Activated naive CD4-positive, alpha-beta T cell treated with anti-CD3 and anti-CD28 coated beads, Interleukin-2, amount 50 U/mL, for 24 hours (primary cell): ENCODE measurements around the gene OAF.

ENCODE experiments used
- H3K27ac Mint-ChIP-seq: one replicate; pipeline ENCODE4 v1.8.0; 2021; ENCODE audit warnings: mild to moderate bottlenecking, mixed read lengths
- H3K27me3 Mint-ChIP-seq: one replicate; pipeline ENCODE4 v1.8.0; 2021; ENCODE audit warnings: mixed read lengths
- H3K36me3 Mint-ChIP-seq: one replicate; pipeline ENCODE4 v1.8.0; 2021; ENCODE audit warnings: mixed read lengths
- H3K4me1 Mint-ChIP-seq: one replicate; pipeline ENCODE4 v1.8.0; 2021; ENCODE audit warnings: mixed read lengths
- H3K4me3 Mint-ChIP-seq: one replicate; pipeline ENCODE4 v1.8.0; 2021; ENCODE audit warnings: mild to moderate bottlenecking, mixed read lengths
- H3K9me3 Mint-ChIP-seq: one replicate; pipeline ENCODE4 v1.8.0; 2021; ENCODE audit warnings: mixed read lengths

OAF gene

GRCh38 chr11:120180551-120181232, 30.1 kb upstream of the OAF start:
- H3K36me3 Mint-ChIP-seq, result no peaks in the 10 kb centered on the region
- H3K9me3 Mint-ChIP-seq, result no peaks in the 10 kb centered on the region
- peaks cover 2% of the 10 kb centered on the region for H3K27me3 Mint-ChIP-seq
- H3K4me3 Mint-ChIP-seq, result no peak overlapping the region
- no peaks in the 10 kb centered on the region for H3K4me1 Mint-ChIP-seq
- no peak overlapping the region for H3K27ac Mint-ChIP-seq

GRCh38 chr11:120181376-120181975, 29.4 kb upstream of the OAF start:
- peaks cover under 1% of the 10 kb centered on the region for H3K4me1 Mint-ChIP-seq
- no peaks in the 10 kb centered on the region for H3K36me3 Mint-ChIP-seq
- no peaks in the 10 kb centered on the region for H3K27me3 Mint-ChIP-seq

GRCh38 chr11:120182372-120182771, 28.5 kb upstream of the OAF start:
- Mint-ChIP-seq H3K36me3 (no peaks in the 10 kb centered on the region), H3K4me3 (no peak overlapping the region), H3K27me3 (no peaks in the 10 kb centered on the region), H3K4me1 (peaks cover 7% of the 10 kb centered on the region), H3K27ac (peak overlapping the region; percentile 38), H3K9me3 (no peaks in the 10 kb centered on the region)

More at GRCh38 chr11:120181376-120181975, 29.4 kb upstream of the OAF start:
- Mint-ChIP-seq H3K4me3 (no peak overlapping the region), H3K9me3 (no peaks in the 10 kb centered on the region), H3K27ac (no peak overlapping the region)

GRCh38 chr11:120182790-120183491, 27.9 kb upstream of the OAF start:
- H3K27me3 Mint-ChIP-seq, result no peaks in the 10 kb centered on the region
- H3K4me1 Mint-ChIP-seq, result peaks cover 7% of the 10 kb centered on the region
- peak overlapping the region; percentile 38 for H3K27ac Mint-ChIP-seq
- H3K9me3 Mint-ChIP-seq, result no peaks in the 10 kb centered on the region
- no peaks in the 10 kb centered on the region for H3K36me3 Mint-ChIP-seq
- no peak overlapping the region for H3K4me3 Mint-ChIP-seq

- Mint-ChIP-seq H3K27ac (no peak overlapping the region), H3K4me3 (no peak overlapping the region), H3K4me1 (peaks cover 7% of the 10 kb centered on the region), H3K27me3 (no peaks in the 10 kb centered on the region), H3K9me3 (no peaks in the 10 kb centered on the region), H3K36me3 (no peaks in the 10 kb centered on the region)
Measured at GRCh38 chr11:120183701-120184141, 27.1 kb upstream of the OAF start.

GRCh38 chr11:120184371-120184945, 26.4 kb upstream of the OAF start:
- no peaks in the 10 kb centered on the region for H3K9me3 Mint-ChIP-seq
- no peaks in the 10 kb centered on the region for H3K36me3 Mint-ChIP-seq
- no peak overlapping the region for H3K4me3 Mint-ChIP-seq
- peak overlapping the region; percentile 48 for H3K27ac Mint-ChIP-seq
- no peaks in the 10 kb centered on the region for H3K27me3 Mint-ChIP-seq
- peaks cover 7% of the 10 kb centered on the region for H3K4me1 Mint-ChIP-seq

GRCh38 chr11:120184946-120185705, 25.7 kb upstream of the OAF start:
- Mint-ChIP-seq H3K9me3 (no peaks in the 10 kb centered on the region), H3K4me3 (no peak overlapping the region), H3K27me3 (no peaks in the 10 kb centered on the region), H3K4me1 (peaks cover 7% of the 10 kb centered on the region), H3K36me3 (no peaks in the 10 kb centered on the region), H3K27ac (no peak overlapping the region)

- Mint-ChIP-seq H3K9me3 (no peaks in the 10 kb centered on the region), H3K36me3 (no peaks in the 10 kb centered on the region), H3K4me3 (no peak overlapping the region), H3K27me3 (no peaks in the 10 kb centered on the region), H3K4me1 (peaks cover 7% of the 10 kb centered on the region), H3K27ac (no peak overlapping the region)
Measured at GRCh38 chr11:120185706-120186455, 25.0 kb upstream of the OAF start.

- H3K36me3 Mint-ChIP-seq, result no peaks in the 10 kb centered on the region
- no peaks in the 10 kb centered on the region for H3K9me3 Mint-ChIP-seq
- no peaks in the 10 kb centered on the region for H3K27me3 Mint-ChIP-seq
- peaks cover 7% of the 10 kb centered on the region for H3K4me1 Mint-ChIP-seq
- H3K27ac Mint-ChIP-seq, result no peak overlapping the region
- H3K4me3 Mint-ChIP-seq, result no peak overlapping the region
Measured at GRCh38 chr11:120186456-120186773, 24.4 kb upstream of the OAF start.

- H3K9me3 Mint-ChIP-seq, result no peaks in the 10 kb centered on the region
- peak overlapping the region; percentile 27 for H3K27ac Mint-ChIP-seq
- no peaks in the 10 kb centered on the region for H3K36me3 Mint-ChIP-seq
- H3K4me3 Mint-ChIP-seq, result no peak overlapping the region
- H3K4me1 Mint-ChIP-seq, result peaks cover 7% of the 10 kb centered on the region
- H3K27me3 Mint-ChIP-seq, result no peaks in the 10 kb centered on the region
Measured at GRCh38 chr11:120186774-120187591, 23.8 kb upstream of the OAF start.

GRCh38 chr11:120188371-120188770, 22.5 kb upstream of the OAF start:
- Mint-ChIP-seq H3K27me3 (no peaks in the 10 kb centered on the region), H3K36me3 (no peaks in the 10 kb centered on the region), H3K4me3 (no peak overlapping the region), H3K27ac (no peak overlapping the region), H3K9me3 (no peaks in the 10 kb centered on the region), H3K4me1 (peaks cover 7% of the 10 kb centered on the region)

GRCh38 chr11:120188811-120189455, 21.9 kb upstream of the OAF start:
- H3K27me3 Mint-ChIP-seq, result no peaks in the 10 kb centered on the region
- no peaks in the 10 kb centered on the region for H3K36me3 Mint-ChIP-seq
- H3K9me3 Mint-ChIP-seq, result no peaks in the 10 kb centered on the region
- peaks cover 7% of the 10 kb centered on the region for H3K4me1 Mint-ChIP-seq
- no peak overlapping the region for H3K4me3 Mint-ChIP-seq
- H3K27ac Mint-ChIP-seq, result no peak overlapping the region

GRCh38 chr11:120191058-120191457, 19.8 kb upstream of the OAF start:
- Mint-ChIP-seq H3K9me3 (no peaks in the 10 kb centered on the region), H3K27ac (no peak overlapping the region), H3K4me1 (peaks cover 7% of the 10 kb centered on the region), H3K4me3 (no peak overlapping the region), H3K36me3 (no peaks in the 10 kb centered on the region), H3K27me3 (no peaks in the 10 kb centered on the region)
